ENCODE measurements around the gene GNA12. TPM values are rescaled to one million over a fixed set of nuclear protein-coding genes. Genes with fewer than 3 reads are reported as not detected.

GNA12 gene
- total RNA-seq, 2 donors from 2014 or later: 26.3 to 38.8 TPM

GRCh38 chr7:2818653-2819052 lies 25.5 kb downstream of the GNA12 start:
- Histone ChIP-seq H3K4me1 (peaks cover 0 to 71% of the 10 kb centered on the region in 2 donors), H3K27ac (peak overlapping the region; percentile 51 to 53)
- TF ChIP-seq CTCF (IDR thresholded peaks at IDR 0.05): no peak

GRCh38 chr7:2818121-2818520 lies 26.0 kb downstream of the GNA12 start:
- Histone ChIP-seq H3K9me3 (no peaks in the 10 kb centered on the region), H3K36me3 (no peaks in the 10 kb centered on the region), H3K4me3 (no peak overlapping the region), H3K27ac (peak overlapping the region; percentile 51 to 53), H3K4me1 (peaks cover 0 to 71% of the 10 kb centered on the region in 2 donors), H3K27me3 (no peaks in the 10 kb centered on the region)
- TF ChIP-seq CTCF (IDR thresholded peaks at IDR 0.05): no peak
- DNase-seq (ENCODE audit: low spot score): no peak

More at GRCh38 chr7:2818653-2819052, 25.5 kb downstream of the GNA12 start:
- Histone ChIP-seq H3K4me3 (no peak overlapping the region), H3K36me3 (no peaks in the 10 kb centered on the region), H3K9me3 (no peaks in the 10 kb centered on the region), H3K27me3 (no peaks in the 10 kb centered on the region)
- no peak for DNase-seq (ENCODE audit: low spot score)

- Histone ChIP-seq H3K4me1 (peaks cover 0 to 70% of the 10 kb centered on the region in 2 donors), H3K4me3 (no peak overlapping the region), H3K9me3 (no peaks in the 10 kb centered on the region), H3K27me3 (no peaks in the 10 kb centered on the region), H3K27ac (peak overlapping the region; percentile 51 to 53), H3K36me3 (no peaks in the 10 kb centered on the region)
- TF ChIP-seq CTCF (IDR thresholded peaks at IDR 0.05): no peak
- no peak for DNase-seq (ENCODE audit: low spot score)
Observed at GRCh38 chr7:2817456-2817855, 26.7 kb downstream of the GNA12 start.

GRCh38 chr7:2815875-2816245 lies 28.2 kb downstream of the GNA12 start:
- TF ChIP-seq CTCF (IDR thresholded peaks at IDR 0.05): no peak
- no peak overlapping the region for H3K27ac ChIP-seq
- H3K27me3 ChIP-seq: no peaks in the 10 kb centered on the region
- H3K36me3 ChIP-seq: no peaks in the 10 kb centered on the region
- H3K4me3 ChIP-seq: no peak overlapping the region
- H3K9me3 ChIP-seq: no peaks in the 10 kb centered on the region
- H3K4me1 ChIP-seq: peaks cover 0 to 70% of the 10 kb centered on the region in 2 donors
- no peak for DNase-seq (ENCODE audit: low spot score)

GRCh38 chr7:2814946-2815874 lies 28.9 kb downstream of the GNA12 start:
- Histone ChIP-seq H3K36me3 (no peaks in the 10 kb centered on the region), H3K4me1 (peaks cover 0 to 70% of the 10 kb centered on the region in 2 donors), H3K27ac (peak overlapping the region; percentile 68 to 81), H3K9me3 (no peaks in the 10 kb centered on the region), H3K4me3 (no peak overlapping the region), H3K27me3 (no peaks in the 10 kb centered on the region)
- DNase-seq (ENCODE audit: low spot score): no peak
- no peak for TF ChIP-seq CTCF (IDR thresholded peaks at IDR 0.05)

All from right atrium auricular region (tissue), 2 donors.